K562 (cell line): ENCODE measurements around the gene STPG2. TPM values are rescaled to one million over a fixed set of nuclear protein-coding genes. Genes with fewer than 3 reads are reported as not detected.

ENCODE experiments used
- ARID1B ChIP-seq: fragments of 450-650 bp; IDR thresholded peaks from 2 replicates; pipeline ENCODE4 v1.6.1; 2016; ENCODE audit warnings: antibody characterized with exemption, mild to moderate bottlenecking, inconsistent platforms
- CSDE1 ChIP-seq, 2 experiments: fragments of 450-650 bp; IDR thresholded peaks; 2 replicates each; pipeline ENCODE4 v1.6.1; 2016; ENCODE audit warnings: mild to moderate bottlenecking in 1 of 2
- FOXM1 ChIP-seq, 2 experiments: fragments of 450-650 bp in 1 of 2; sonication (generic) in 1 of 2; formaldehyde crosslinking in 1 of 2; IDR thresholded peaks; 2 replicates each; pipeline versions ENCODE4 v1.6.1 to v1.9.0; 2017 to 2022; ENCODE audit warnings: low read depth in 2 of 2, mild to moderate bottlenecking in 2 of 2, missing genetic modification reagents in 1 of 2, moderate library complexity in 1 of 2
- JUN ChIP-seq, 2 experiments: sonication (generic) in 1 of 2; formaldehyde crosslinking in 1 of 2; IDR thresholded peaks; 2 replicates each; pipeline versions ENCODE4 v1.6.1 to v1.8.0; 2012 to 2022; ENCODE audit warnings: borderline replicate concordance in 2 of 2, mild to moderate bottlenecking in 2 of 2, improper control_type of control experiment in 1 of 2, low read depth in 1 of 2, low read length in 1 of 2, missing genetic modification reagents in 1 of 2
- KDM4B ChIP-seq, 2 experiments: fragments of 450-650 bp in 1 of 2; sonication (generic) in 1 of 2; IDR thresholded peaks; 2 replicates each; pipeline ENCODE4 v1.6.1; 2016 to 2017; ENCODE audit warnings: borderline replicate concordance in 2 of 2, antibody characterized with exemption in 1 of 2, low read depth in 1 of 2, mild to moderate bottlenecking in 1 of 2
- SIN3A ChIP-seq, 2 experiments: fragments of 150-350 bp in 1 of 2; IDR thresholded peaks; 2 replicates each; pipeline ENCODE4 v1.6.1; 2011 to 2016; ENCODE audit warnings: borderline replicate concordance in 2 of 2, low read depth in 2 of 2, low read length in 2 of 2, mild to moderate bottlenecking in 2 of 2, moderate library complexity in 2 of 2; ENCODE audit not compliant: control insufficient read depth in 1 of 2
- ZBED1 ChIP-seq: IDR thresholded peaks from 2 replicates; pipeline ENCODE4 v1.6.1; 2014
- ZNF76 ChIP-seq: fragments of 250-450 bp; sonication (Bioruptor Pico); IDR thresholded peaks from 2 replicates; pipeline ENCODE4 v1.4.0; 2020; ENCODE audit warnings: mild to moderate bottlenecking, moderate library complexity, borderline replicate concordance
- ZNF778 ChIP-seq: fragments of 450-650 bp; formaldehyde crosslinking; IDR thresholded peaks from 2 replicates; pipeline ENCODE4 v1.4.0; 2020; ENCODE audit warnings: mild to moderate bottlenecking, moderate library complexity
- polyA plus RNA-seq, 8 experiments: library from polyadenylated mRNA; depleted of rRNA in 4 of 8; stranded (reverse) in 5 of 8; unstranded in 3 of 8; fragments of >200 nt; fragmentation: Nextera tagmentation in 2 of 8; fragmentation: Illumina TruSeq in 1 of 8; extraction: Ambion mirVana in 2 of 8; extraction: Trizol in 1 of 8; gene quantifications; 2 replicates each; pipeline versions ENCODE4 v1.2.1 to v1.2.3, GENCODE V29; 2011 to 2014; ENCODE audit warnings: inconsistent platforms in 1 of 8, missing spikeins in 1 of 8
- total RNA-seq, 7 experiments: library from RNA; depleted of rRNA in 6 of 7; stranded (reverse); fragments of >200 nt in 6 of 7; fragmentation: Illumina TruSeq in 2 of 7; extraction: Trizol in 2 of 7; gene quantifications; 2 replicates each; pipeline versions ENCODE4 v1.2.1 to v1.2.3, GENCODE V29; 2011 to 2021; ENCODE audit warnings: low replicate concordance in 1 of 7
- TF ChIP-seq, protein P1 (sequence below): fragments of 250-450 bp; sonication (Bioruptor Pico); IDR thresholded peaks from 2 replicates; pipeline ENCODE4 v1.4.0; 2020; ENCODE audit warnings: mild to moderate bottlenecking, moderate library complexity
- TF ChIP-seq, protein P2 (sequence below): IDR thresholded peaks from 2 replicates; pipeline ENCODE4 v1.6.1; 2011; ENCODE audit not compliant: insufficient read length; ENCODE audit errors: extremely low read depth
- TF ChIP-seq, protein P3 (sequence below): fragments of 250-450 bp; sonication (Bioruptor Pico); IDR thresholded peaks from 2 replicates; pipeline ENCODE4 v1.5.0; 2020; ENCODE audit warnings: mild to moderate bottlenecking
- TF ChIP-seq, protein P4 (sequence below): sonication (generic); formaldehyde crosslinking; IDR thresholded peaks from 2 replicates; pipeline ENCODE4 v1.8.0; 2023; ENCODE audit warnings: missing genetic modification reagents, mild to moderate bottlenecking, borderline replicate concordance

STPG2 gene
- total and polyA plus RNA-seq, 9 of the 15 experiments (the other 6 are each of a cell fraction or from before 2014, with no cell fraction given) = not detected

DNA sequence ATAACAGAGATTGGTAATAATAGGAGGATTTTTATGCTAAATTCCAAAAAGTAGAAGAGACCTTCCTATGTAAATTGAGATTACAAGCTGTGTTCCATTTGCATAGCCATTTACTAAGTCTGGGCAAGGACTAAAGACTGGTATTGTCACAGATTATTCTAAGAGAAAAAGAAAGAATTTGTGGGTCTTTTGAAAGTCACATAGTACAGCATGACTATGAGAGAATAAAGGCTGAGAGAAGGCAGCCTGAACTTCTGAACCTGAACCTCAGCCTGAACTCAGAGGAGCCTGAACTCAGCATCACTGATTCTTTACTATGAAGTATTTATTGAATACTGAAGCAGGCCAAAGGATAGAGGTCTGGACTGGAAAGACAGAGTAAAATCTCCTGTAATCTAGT is 297.5 kb downstream of the STPG2 start (continued):
- TF ChIP-seq CSDE1 (IDR thresholded peaks at IDR 0.05) = no peak
- TF ChIP-seq, protein P1, sequence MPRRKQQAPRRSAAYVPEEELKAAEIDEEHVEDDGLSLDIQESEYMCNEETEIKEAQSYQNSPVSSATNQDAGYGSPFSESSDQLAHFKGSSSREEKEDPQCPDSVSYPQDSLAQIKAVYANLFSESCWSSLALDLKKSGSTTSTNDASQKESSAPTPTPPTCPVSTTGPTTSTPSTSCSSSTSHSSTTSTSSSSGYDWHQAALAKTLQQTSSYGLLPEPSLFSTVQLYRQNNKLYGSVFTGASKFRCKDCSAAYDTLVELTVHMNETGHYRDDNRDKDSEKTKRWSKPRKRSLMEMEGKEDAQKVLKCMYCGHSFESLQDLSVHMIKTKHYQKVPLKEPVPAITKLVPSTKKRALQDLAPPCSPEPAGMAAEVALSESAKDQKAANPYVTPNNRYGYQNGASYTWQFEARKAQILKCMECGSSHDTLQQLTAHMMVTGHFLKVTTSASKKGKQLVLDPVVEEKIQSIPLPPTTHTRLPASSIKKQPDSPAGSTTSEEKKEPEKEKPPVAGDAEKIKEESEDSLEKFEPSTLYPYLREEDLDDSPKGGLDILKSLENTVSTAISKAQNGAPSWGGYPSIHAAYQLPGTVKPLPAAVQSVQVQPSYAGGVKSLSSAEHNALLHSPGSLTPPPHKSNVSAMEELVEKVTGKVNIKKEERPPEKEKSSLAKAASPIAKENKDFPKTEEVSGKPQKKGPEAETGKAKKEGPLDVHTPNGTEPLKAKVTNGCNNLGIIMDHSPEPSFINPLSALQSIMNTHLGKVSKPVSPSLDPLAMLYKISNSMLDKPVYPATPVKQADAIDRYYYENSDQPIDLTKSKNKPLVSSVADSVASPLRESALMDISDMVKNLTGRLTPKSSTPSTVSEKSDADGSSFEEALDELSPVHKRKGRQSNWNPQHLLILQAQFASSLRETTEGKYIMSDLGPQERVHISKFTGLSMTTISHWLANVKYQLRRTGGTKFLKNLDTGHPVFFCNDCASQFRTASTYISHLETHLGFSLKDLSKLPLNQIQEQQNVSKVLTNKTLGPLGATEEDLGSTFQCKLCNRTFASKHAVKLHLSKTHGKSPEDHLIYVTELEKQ (CRISPR knock-in tag) = no peak
- TF ChIP-seq, protein P2, sequence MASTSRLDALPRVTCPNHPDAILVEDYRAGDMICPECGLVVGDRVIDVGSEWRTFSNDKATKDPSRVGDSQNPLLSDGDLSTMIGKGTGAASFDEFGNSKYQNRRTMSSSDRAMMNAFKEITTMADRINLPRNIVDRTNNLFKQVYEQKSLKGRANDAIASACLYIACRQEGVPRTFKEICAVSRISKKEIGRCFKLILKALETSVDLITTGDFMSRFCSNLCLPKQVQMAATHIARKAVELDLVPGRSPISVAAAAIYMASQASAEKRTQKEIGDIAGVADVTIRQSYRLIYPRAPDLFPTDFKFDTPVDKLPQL = no peak
- no peak for TF ChIP-seq ZNF778 (CRISPR knock-in tag)
- TF ChIP-seq JUN (IDR thresholded peaks at IDR 0.05; ENCODE audit: borderline replicate concordance, low read depth, low read length) = no peak
- TF ChIP-seq JUN (CRISPR knock-in tag; IDR thresholded peaks at IDR 0.05; ENCODE audit: borderline replicate concordance) = no peak
- no peak for TF ChIP-seq ZNF76
- TF ChIP-seq, protein P3, sequence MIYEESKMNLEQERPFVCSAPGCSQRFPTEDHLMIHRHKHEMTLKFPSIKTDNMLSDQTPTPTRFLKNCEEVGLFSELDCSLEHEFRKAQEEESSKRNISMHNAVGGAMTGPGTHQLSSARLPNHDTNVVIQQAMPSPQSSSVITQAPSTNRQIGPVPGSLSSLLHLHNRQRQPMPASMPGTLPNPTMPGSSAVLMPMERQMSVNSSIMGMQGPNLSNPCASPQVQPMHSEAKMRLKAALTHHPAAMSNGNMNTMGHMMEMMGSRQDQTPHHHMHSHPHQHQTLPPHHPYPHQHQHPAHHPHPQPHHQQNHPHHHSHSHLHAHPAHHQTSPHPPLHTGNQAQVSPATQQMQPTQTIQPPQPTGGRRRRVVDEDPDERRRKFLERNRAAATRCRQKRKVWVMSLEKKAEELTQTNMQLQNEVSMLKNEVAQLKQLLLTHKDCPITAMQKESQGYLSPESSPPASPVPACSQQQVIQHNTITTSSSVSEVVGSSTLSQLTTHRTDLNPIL (CRISPR knock-in tag) = no peak
- no peak for TF ChIP-seq ARID1B
- no peak for TF ChIP-seq ZBED1
- TF ChIP-seq, protein P4, sequence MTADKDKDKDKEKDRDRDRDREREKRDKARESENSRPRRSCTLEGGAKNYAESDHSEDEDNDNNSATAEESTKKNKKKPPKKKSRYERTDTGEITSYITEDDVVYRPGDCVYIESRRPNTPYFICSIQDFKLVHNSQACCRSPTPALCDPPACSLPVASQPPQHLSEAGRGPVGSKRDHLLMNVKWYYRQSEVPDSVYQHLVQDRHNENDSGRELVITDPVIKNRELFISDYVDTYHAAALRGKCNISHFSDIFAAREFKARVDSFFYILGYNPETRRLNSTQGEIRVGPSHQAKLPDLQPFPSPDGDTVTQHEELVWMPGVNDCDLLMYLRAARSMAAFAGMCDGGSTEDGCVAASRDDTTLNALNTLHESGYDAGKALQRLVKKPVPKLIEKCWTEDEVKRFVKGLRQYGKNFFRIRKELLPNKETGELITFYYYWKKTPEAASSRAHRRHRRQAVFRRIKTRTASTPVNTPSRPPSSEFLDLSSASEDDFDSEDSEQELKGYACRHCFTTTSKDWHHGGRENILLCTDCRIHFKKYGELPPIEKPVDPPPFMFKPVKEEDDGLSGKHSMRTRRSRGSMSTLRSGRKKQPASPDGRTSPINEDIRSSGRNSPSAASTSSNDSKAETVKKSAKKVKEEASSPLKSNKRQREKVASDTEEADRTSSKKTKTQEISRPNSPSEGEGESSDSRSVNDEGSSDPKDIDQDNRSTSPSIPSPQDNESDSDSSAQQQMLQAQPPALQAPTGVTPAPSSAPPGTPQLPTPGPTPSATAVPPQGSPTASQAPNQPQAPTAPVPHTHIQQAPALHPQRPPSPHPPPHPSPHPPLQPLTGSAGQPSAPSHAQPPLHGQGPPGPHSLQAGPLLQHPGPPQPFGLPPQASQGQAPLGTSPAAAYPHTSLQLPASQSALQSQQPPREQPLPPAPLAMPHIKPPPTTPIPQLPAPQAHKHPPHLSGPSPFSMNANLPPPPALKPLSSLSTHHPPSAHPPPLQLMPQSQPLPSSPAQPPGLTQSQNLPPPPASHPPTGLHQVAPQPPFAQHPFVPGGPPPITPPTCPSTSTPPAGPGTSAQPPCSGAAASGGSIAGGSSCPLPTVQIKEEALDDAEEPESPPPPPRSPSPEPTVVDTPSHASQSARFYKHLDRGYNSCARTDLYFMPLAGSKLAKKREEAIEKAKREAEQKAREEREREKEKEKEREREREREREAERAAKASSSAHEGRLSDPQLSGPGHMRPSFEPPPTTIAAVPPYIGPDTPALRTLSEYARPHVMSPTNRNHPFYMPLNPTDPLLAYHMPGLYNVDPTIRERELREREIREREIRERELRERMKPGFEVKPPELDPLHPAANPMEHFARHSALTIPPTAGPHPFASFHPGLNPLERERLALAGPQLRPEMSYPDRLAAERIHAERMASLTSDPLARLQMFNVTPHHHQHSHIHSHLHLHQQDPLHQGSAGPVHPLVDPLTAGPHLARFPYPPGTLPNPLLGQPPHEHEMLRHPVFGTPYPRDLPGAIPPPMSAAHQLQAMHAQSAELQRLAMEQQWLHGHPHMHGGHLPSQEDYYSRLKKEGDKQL (CRISPR knock-in tag) = no peak
- no peak for TF ChIP-seq SIN3A (IDR thresholded peaks at IDR 0.05; ENCODE audit: borderline replicate concordance in 2 of 2, control insufficient read depth in 1 of 2, low read depth in 2 of 2, low read length in 2 of 2)
- TF ChIP-seq KDM4B (IDR thresholded peaks at IDR 0.05; ENCODE audit: borderline replicate concordance in 2 of 2, low read depth in 1 of 2) = no peak
- no peak for TF ChIP-seq FOXM1 (IDR thresholded peaks at IDR 0.05; ENCODE audit: low read depth)
- TF ChIP-seq FOXM1 (CRISPR knock-in tag; IDR thresholded peaks at IDR 0.05; ENCODE audit: low read depth) = no peak
